ENCODE measurements around the gene OR8D1. TPM values are rescaled to one million over a fixed set of nuclear protein-coding genes. Genes with fewer than 3 reads are reported as not detected.

The OR8D1 gene
- total RNA-seq (not detected), polyA plus RNA-seq (not detected)
- long read RNA-seq, donor 1, result 0 reads
- long read RNA-seq, donor 2, result 0 reads
- long read RNA-seq, donor 3, result 0 reads

GRCh38 chr11:124313849-124314248 is at the start of gene OR8D1:
OR8D1 (minus strand) TSS chr11:124313949; CDS start chr11:124310766, 3,183 bp downstream.
- no peak for TF ChIP-seq POLR2A (IDR thresholded peaks at IDR 0.05)
- no peak for TF ChIP-seq CTCF (IDR thresholded peaks at IDR 0.05)
- no peaks in the 10 kb centered on the region for H3K9me3 ChIP-seq
- no peaks in the 10 kb centered on the region for H3K36me3 ChIP-seq
- no peaks in the 10 kb centered on the region for H3K27me3 ChIP-seq
- no peaks in the 10 kb centered on the region for H3K4me1 ChIP-seq
- intact Hi-C loops (cut with DNase I), result no loop called here
- H3K27ac ChIP-seq, result no peak within 1 kb of the TSS
- WGBS, 4 donors, result 84 to 88% (median 86%) methylated on average over 2 of the region's 2 CpGs
- no peak for ATAC-seq
- DNase-seq, result no peak
- H3K4me3 ChIP-seq, result no peak within 1 kb of the TSS

- ATAC-seq (no peak), DNase-seq (no peak)
- H3K27ac ChIP-seq, result no peak overlapping the region
- H3K4me1 ChIP-seq, result no peaks in the 10 kb centered on the region
- no peak overlapping the region for H3K4me3 ChIP-seq
- no peaks in the 10 kb centered on the region for H3K9me3 ChIP-seq
- 19 to 29% (median 23%) methylated on average over 2 of the region's 2 CpGs for WGBS, 4 donors
- H3K27me3 ChIP-seq, result peaks cover 0 to 5% (median 0%) of the 10 kb centered on the region in 9 donors
- intact Hi-C loops (cut with DNase I), result no loop called here
- no peak for TF ChIP-seq CTCF (IDR thresholded peaks at IDR 0.05)
- no peak for TF ChIP-seq POLR2A (IDR thresholded peaks at IDR 0.05)
- no peaks in the 10 kb centered on the region for H3K36me3 ChIP-seq
Measured at GRCh38 chr11:124359566-124359965, 45.8 kb upstream of the OR8D1 start.

GRCh38 chr11:124346311-124346955 is 32.7 kb upstream of the OR8D1 start:
- ATAC-seq (no peak), DNase-seq (no peak)
- no peaks in the 10 kb centered on the region for H3K4me1 ChIP-seq
- H3K9me3 ChIP-seq, result peaks cover 0 to 27% (median 4%) of the 10 kb centered on the region in 12 donors
- intact Hi-C loops (cut with DNase I), result no loop called here
- no peak overlapping the region for H3K4me3 ChIP-seq
- H3K27me3 ChIP-seq, result no peaks in the 10 kb centered on the region
- WGBS, 4 donors, result 22 to 66% (median 43%) methylated on average over 3 of the region's 3 CpGs
- TF ChIP-seq POLR2A (IDR thresholded peaks at IDR 0.05) (no peak), CTCF (IDR thresholded peaks at IDR 0.05) (no peak)
- no peak overlapping the region for H3K27ac ChIP-seq
- H3K36me3 ChIP-seq, result no peaks in the 10 kb centered on the region

- H3K36me3 ChIP-seq, result no peaks in the 10 kb centered on the region
- ATAC-seq, result no peak
- no peaks in the 10 kb centered on the region for H3K27me3 ChIP-seq
- no peaks in the 10 kb centered on the region for H3K4me1 ChIP-seq
- peaks cover 0 to 17% (median 4%) of the 10 kb centered on the region in 12 donors for H3K9me3 ChIP-seq
- H3K4me3 ChIP-seq, result no peak overlapping the region
- WGBS, 4 donors, result 58 to 74% (median 69%) methylated on average over 5 of the region's 5 CpGs
- H3K27ac ChIP-seq, result no peak overlapping the region
- intact Hi-C loops (cut with DNase I), result no loop called here
- TF ChIP-seq CTCF (IDR thresholded peaks at IDR 0.05) (no peak), POLR2A (IDR thresholded peaks at IDR 0.05) (no peak)
- DNase-seq, result no peak
Measured at GRCh38 chr11:124344346-124344745, 30.6 kb upstream of the OR8D1 start.
